CD4-positive, CD25-positive, alpha-beta regulatory T cell (primary cell): ENCODE results near the gene ARHGEF1. TPM values are rescaled to one million over a fixed set of nuclear protein-coding genes. Genes with fewer than 3 reads are reported as not detected.
A peak's percentile ranks its signal among the peaks of the same experiment; 100 is the strongest.

Experiments
- ATAC-seq, 2 donors: fragments of 150-1000 bp; cut with Tn5 transposase; one replicate each; pipeline ENCODE4 v1.10.0; 2021; ENCODE audit warnings: low read depth in 2 of 2, moderate number of reproducible peaks in 2 of 2, moderate library complexity in 1 of 2
- DNase-seq, 3 donors: peaks; one replicate each; pipeline versions ENCODE4 v3.0.0 to v3.0.0-alpha.2; 2012 to 2022; ENCODE audit warnings: mixed read lengths in 1 of 3
- H3K27ac ChIP-seq: one replicate; pipeline ENCODE4 v1.7.0; 2013; ENCODE audit warnings: mild to moderate bottlenecking, low read length; ENCODE audit not compliant: insufficient read depth, poor library complexity, severe bottlenecking
- H3K27me3 ChIP-seq: one replicate; pipeline ENCODE4 v1.7.0; 2013; ENCODE audit warnings: low read length; ENCODE audit not compliant: control insufficient read depth, insufficient read depth
- H3K36me3 ChIP-seq: one replicate; pipeline ENCODE4 v1.7.0; 2013; ENCODE audit warnings: mild to moderate bottlenecking, low read length, moderate library complexity; ENCODE audit not compliant: control insufficient read depth, insufficient read depth
- H3K4me1 ChIP-seq: 2 replicates; pipeline ENCODE4 v1.7.0; 2013; ENCODE audit warnings: mild to moderate bottlenecking, low read length; ENCODE audit not compliant: insufficient read depth, control insufficient read depth, poor library complexity, severe bottlenecking
- H3K4me3 ChIP-seq: one replicate; pipeline ENCODE4 v1.7.0; 2013; ENCODE audit warnings: low read depth, mild to moderate bottlenecking, low read length, moderate library complexity
- H3K9me3 ChIP-seq, 2 experiments: 1 replicate in 1 of 2; 2 replicates in 1 of 2; pipeline ENCODE4 v1.7.0; 2013; ENCODE audit warnings: low read length in 2 of 2, mild to moderate bottlenecking in 1 of 2, moderate library complexity in 1 of 2; ENCODE audit not compliant: control insufficient read depth in 2 of 2
- H3K27ac Mint-ChIP-seq, 3 donors: one replicate each; pipeline ENCODE4 v1.8.0; 2020 to 2022; ENCODE audit warnings: mild to moderate bottlenecking in 3 of 3, mixed read lengths in 3 of 3, moderate library complexity in 2 of 3
- H3K27me3 Mint-ChIP-seq: one replicate; pipeline ENCODE4 v1.8.0; 2022; ENCODE audit warnings: mild to moderate bottlenecking, mixed read lengths
- H3K36me3 Mint-ChIP-seq: one replicate; pipeline ENCODE4 v1.8.0; 2020; ENCODE audit warnings: mixed read lengths
- H3K4me1 Mint-ChIP-seq, 4 donors: one replicate each; pipeline ENCODE4 v1.8.0; 2020 to 2022; ENCODE audit warnings: mixed read lengths in 4 of 4, mild to moderate bottlenecking in 1 of 4
- H3K4me3 Mint-ChIP-seq, 4 donors: one replicate each; pipeline ENCODE4 v1.8.0; 2020 to 2022; ENCODE audit warnings: mild to moderate bottlenecking in 4 of 4, mixed read lengths in 4 of 4, moderate library complexity in 3 of 4
- H3K9me3 Mint-ChIP-seq, 7 donors: one replicate each; pipeline ENCODE4 v1.8.0; 2020 to 2022; ENCODE audit warnings: mixed read lengths in 7 of 7, mild to moderate bottlenecking in 3 of 7, moderate library complexity in 2 of 7
- polyA plus RNA-seq, 4 donors: library from polyadenylated mRNA; unstranded; fragments of 300-500 nt; fragmentation: Illumina TruSeq; gene quantifications; one replicate each; pipeline ENCODE4 v1.2.3, GENCODE V29; 2021
- total RNA-seq: library from RNA; stranded (reverse); gene quantifications from one replicate; pipeline ENCODE4 v1.2.3, GENCODE V29; 2022

The ARHGEF1 gene
- total and polyA plus RNA-seq, 5 donors from 2014 or later: 162 to 1,312 (median 183) TPM

DNA sequence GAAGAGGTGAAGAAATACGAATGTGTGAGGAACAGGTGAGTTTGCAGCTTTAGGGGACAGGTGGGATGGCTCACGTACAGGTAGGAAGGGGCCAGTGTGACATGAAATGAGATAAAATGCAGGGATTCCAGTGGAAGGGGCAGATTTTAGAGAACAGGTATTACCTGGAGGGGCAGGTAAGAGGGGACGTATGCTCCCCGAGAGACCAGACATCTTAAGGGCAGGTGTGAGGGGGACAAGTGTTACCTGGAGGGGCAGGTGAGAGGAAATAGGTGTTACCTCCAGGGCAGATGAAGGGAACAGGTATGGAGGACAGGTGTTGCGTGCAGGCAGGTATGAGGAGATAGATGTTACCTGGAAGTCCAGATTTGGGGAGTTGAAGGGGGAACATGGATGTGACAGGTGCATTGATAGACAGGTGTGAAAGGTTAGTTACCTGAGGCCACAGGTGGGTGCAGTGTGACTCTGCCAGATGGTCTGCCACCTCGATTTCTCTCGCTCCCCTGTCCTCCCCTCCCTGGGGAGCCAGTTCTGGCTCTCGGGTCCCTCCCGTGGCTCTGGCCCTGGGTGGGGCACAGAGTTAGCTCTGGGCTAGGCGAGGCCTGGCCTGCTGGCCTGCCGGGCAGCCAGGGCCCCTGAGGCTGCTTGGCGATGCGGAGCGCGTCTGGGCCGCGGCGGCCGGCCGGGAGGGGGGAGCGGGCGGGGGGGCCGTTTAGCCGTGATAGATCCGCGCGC is 43.2 kb downstream of the ARHGEF1 start:
- Mint-ChIP-seq H3K4me3 (no peak overlapping the region), H3K4me1 (peaks cover 0 to 42% (median 22%) of the 10 kb centered on the region in 4 donors), H3K9me3 (peaks cover 0 to 6% (median 0%) of the 10 kb centered on the region in 7 donors), H3K36me3 (no peaks in the 10 kb centered on the region), H3K27me3 (peaks cover 19% of the 10 kb centered on the region), H3K27ac (no peak overlapping the region)
- H3K4me3 ChIP-seq: no peak overlapping the region
- peaks cover 4% of the 10 kb centered on the region for H3K27me3 ChIP-seq
- no peak overlapping the region for H3K27ac ChIP-seq
- ATAC-seq (no peak), DNase-seq (no peak)
- no peaks in the 10 kb centered on the region for H3K36me3 ChIP-seq
- H3K4me1 ChIP-seq: peaks cover 28% of the 10 kb centered on the region
- H3K9me3 ChIP-seq: no peaks in the 10 kb centered on the region

DNA sequence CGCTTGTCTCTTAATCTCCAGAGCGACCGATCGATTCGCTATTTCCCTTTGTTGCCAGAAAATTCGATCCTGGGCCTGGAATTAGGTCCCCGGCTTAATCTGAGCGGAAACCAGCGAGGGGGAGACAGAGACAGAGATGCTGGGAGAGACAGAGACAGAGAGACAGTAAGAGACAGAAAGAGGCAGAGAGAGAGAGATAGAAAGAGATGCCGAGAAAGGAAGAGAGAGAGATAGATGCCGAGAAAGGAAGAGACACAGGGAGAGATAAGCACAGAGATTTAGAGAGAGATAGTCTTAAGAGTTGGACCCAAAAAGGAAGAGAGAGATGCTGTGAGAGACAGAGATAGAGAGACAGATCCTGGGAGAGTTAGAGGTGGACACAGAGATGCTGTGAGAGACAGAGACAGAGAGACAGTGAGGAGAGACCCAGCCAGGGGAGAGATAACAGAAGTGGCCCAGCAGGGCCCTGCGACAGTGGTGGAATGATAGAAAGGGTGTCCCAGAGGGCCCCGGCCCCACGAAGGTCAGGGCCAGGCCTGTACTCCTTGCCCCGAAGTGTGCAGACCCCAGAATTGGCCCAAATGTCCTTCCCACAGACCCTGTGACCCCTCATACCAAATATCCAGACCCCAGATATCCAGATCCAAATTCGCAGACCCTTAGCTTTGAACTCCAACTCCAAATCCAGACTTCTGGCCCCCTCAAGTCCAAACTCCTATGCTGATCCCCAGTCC is 43.9 kb downstream of the ARHGEF1 start:
- ATAC-seq: no peak
- no peaks in the 10 kb centered on the region for H3K9me3 ChIP-seq
- H3K36me3 Mint-ChIP-seq: no peaks in the 10 kb centered on the region

DNA sequence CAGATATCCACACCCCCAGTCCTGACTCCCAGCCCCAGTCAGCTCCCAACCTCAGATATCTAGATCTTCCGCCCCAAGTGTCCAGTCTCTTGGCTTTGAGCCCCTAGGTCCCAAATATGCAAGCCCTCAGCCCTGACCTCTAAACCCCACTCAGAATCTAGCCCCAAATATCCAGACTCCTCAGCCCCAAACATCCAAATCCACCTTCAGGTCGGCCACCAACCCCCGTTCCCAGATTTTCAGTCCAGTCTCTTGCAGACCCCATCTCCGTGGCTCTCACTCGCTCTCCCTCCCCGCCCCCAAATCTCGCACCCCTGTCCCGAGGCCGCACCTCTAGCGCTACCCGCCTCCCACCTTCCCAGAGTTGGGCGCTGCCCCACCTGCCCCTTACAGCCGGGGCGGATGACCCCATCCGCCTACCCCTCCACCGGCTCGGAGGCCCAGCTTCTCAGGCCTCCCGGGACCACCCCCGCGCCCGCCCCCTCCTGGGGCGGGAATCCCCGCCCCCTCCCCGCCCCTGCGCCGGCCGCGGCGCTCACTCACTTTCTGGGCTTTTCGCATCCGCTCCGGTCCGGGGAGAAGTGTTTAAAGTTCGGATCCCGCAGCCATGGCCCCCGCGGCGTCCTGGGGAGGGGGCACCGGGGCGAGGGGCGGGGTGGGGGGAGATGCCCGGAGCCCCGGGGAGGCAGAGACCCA is 44.7 kb downstream of the ARHGEF1 start:
- no peaks in the 10 kb centered on the region for H3K36me3 Mint-ChIP-seq
- Histone ChIP-seq H3K4me3 (peak overlapping the region; percentile 64), H3K36me3 (no peaks in the 10 kb centered on the region), H3K9me3 (no peaks in the 10 kb centered on the region), H3K4me1 (peaks cover 28% of the 10 kb centered on the region), H3K27me3 (peaks cover 4% of the 10 kb centered on the region), H3K27ac (peak overlapping the region; percentile 49)
- peak overlapping the region in 3 of 4 donors; percentile 69 to 94 (median 85) for H3K4me3 Mint-ChIP-seq
- DNase-seq (peak in 1 of 3 donors; percentile 38), ATAC-seq (no peak)
- peaks cover 13% of the 10 kb centered on the region for H3K27me3 Mint-ChIP-seq
- peaks cover 0 to 38% (median 22%) of the 10 kb centered on the region in 4 donors for H3K4me1 Mint-ChIP-seq
- H3K27ac Mint-ChIP-seq: no peak overlapping the region
- peaks cover 0 to 6% (median 0%) of the 10 kb centered on the region in 7 donors for H3K9me3 Mint-ChIP-seq

More for the DNA sequence above, 43.9 kb downstream of the ARHGEF1 start:
- Mint-ChIP-seq H3K9me3 (peaks cover 0 to 6% (median 0%) of the 10 kb centered on the region in 7 donors), H3K4me3 (no peak overlapping the region), H3K27me3 (peaks cover 18% of the 10 kb centered on the region), H3K27ac (no peak overlapping the region), H3K4me1 (peaks cover 0 to 42% (median 23%) of the 10 kb centered on the region in 4 donors)
- no peak overlapping the region for H3K4me3 ChIP-seq
- H3K27ac ChIP-seq: no peak overlapping the region
- peaks cover 4% of the 10 kb centered on the region for H3K27me3 ChIP-seq
- peaks cover 28% of the 10 kb centered on the region for H3K4me1 ChIP-seq
- H3K36me3 ChIP-seq: no peaks in the 10 kb centered on the region
- DNase-seq: no peak

DNA sequence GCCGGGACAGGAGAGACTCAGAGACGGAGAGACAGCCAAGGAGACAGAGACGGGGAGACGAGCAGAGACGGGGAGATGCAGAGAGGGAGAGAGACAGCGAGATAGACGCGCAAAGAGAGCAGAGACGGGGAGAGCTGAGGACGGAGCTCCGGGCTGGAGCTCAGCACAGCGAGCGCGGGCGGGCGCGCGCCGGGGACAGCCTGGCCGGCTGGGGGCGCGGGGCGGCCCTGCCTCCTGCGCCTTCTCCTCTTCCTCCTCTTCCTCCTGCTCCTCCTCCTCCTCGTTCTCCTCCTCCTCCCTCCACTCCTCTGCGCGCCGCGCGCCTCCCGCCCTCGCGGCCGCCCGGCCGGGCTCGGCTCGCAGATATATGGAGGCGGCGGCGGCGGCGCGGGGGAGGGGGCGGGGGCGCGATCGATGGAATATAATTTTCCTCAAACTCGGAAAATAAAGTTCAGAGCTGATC is 45.3 kb downstream of the ARHGEF1 start, which contains the start of gene ERFL:
ERFL (minus strand) TSS at position 229 of the 463 bp plus-strand sequence. CDS start 15,530 bp downstream, outside the sequence.
- H3K27me3 Mint-ChIP-seq: peaks cover 11% of the 10 kb centered on the region
- H3K36me3 Mint-ChIP-seq: no peaks in the 10 kb centered on the region
- peak within 1 kb of the TSS; percentile 89 for H3K4me3 ChIP-seq
- H3K4me3 Mint-ChIP-seq: peak within 1 kb of the TSS in 3 of 4 donors; percentile 69 to 97 (median 94)
- peaks cover 28% of the 10 kb centered on the region for H3K4me1 ChIP-seq
- peaks cover 0 to 40% (median 20%) of the 10 kb centered on the region in 4 donors for H3K4me1 Mint-ChIP-seq
- DNase-seq (no peak), ATAC-seq (peak; percentile 22)
- peaks cover 4% of the 10 kb centered on the region for H3K27me3 ChIP-seq
- H3K36me3 ChIP-seq: no peaks in the 10 kb centered on the region
- peaks cover 0 to 3% (median 0%) of the 10 kb centered on the region in 7 donors for H3K9me3 Mint-ChIP-seq
- no peaks in the 10 kb centered on the region for H3K9me3 ChIP-seq
- peak within 1 kb of the TSS; percentile 84 to 98 (median 90) for H3K27ac Mint-ChIP-seq
- H3K27ac ChIP-seq: peak within 1 kb of the TSS; percentile 49

DNA sequence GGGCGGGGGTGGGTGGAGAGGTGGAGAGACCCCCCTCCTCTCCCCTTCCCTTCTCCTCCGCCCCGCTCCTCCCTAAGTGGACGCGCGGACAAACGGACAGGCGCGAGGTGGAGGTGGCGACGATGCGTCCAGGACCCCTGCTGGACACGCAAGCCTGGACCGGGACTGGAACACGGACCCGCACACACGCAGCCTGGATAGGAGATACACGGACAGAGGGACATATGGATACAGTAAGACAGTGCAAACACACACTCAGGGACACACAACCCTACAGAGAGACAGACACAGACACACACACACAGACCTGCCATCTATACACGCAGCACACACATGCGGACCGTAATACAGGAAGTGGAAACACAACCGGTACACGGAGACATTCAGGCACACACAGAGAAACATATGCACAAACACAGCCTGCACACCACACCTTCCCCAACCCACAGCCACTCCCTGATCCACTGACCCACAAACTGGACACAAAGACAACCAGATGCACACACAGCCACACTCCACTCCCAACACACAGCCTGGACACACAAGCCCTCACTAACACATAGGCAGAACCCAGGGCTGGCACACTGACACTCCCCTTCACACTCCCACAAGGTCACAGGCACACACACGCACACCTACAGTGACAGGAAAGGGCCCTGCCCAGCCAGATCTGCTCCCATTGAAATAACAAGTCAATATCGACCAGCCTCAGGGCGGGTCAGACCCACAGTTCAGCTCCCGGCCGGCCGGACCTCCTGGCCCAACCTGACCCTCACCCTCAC is 46.0 kb downstream of the ARHGEF1 start:
- Histone ChIP-seq H3K36me3 (no peaks in the 10 kb centered on the region), H3K4me3 (peak overlapping the region; percentile 89), H3K27me3 (peaks cover 4% of the 10 kb centered on the region), H3K9me3 (no peaks in the 10 kb centered on the region), H3K4me1 (peaks cover 28% of the 10 kb centered on the region), H3K27ac (peak overlapping the region; percentile 49)
- H3K27ac Mint-ChIP-seq: peak overlapping the region; percentile 84 to 98 (median 90)
- ATAC-seq (peak; percentile 72 to 73), DNase-seq (peak in 2 of 3 donors; percentile 58 to 81)
- peaks cover 7% of the 10 kb centered on the region for H3K27me3 Mint-ChIP-seq
- H3K9me3 Mint-ChIP-seq: peaks cover 0 to 2% (median 0%) of the 10 kb centered on the region in 7 donors
- H3K4me1 Mint-ChIP-seq: peaks cover 0 to 44% (median 20%) of the 10 kb centered on the region in 4 donors
- peak overlapping the region in 3 of 4 donors; percentile 34 to 97 (median 94) for H3K4me3 Mint-ChIP-seq
- H3K36me3 Mint-ChIP-seq: no peaks in the 10 kb centered on the region

DNA sequence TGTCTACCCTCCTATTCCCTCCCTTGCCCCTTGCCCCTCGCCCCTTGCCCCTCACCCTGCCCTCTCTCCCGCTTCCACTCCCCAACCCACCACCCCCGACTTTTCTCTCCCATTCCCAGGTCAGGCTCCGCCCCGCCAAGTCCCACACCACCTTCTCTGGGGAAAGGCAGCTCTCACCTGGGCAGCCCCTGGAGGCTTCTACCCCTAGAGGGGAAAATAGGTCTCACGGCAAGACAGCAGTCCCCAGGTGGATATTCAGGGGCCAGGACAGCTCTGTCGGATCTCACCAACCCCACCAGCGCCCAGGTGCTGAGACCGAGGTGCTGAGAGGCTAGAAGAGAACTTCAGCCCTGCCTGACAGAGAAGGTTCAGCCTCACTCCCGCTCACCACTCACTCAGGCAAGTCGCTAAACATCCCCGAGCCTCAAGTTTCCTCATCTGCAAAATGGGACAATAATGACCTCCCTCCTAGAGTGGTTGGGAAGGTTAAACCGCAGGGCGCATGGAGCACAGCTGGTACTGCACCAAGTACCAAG is 46.6 kb downstream of the ARHGEF1 start:
- Histone ChIP-seq H3K9me3 (no peaks in the 10 kb centered on the region), H3K27me3 (peaks cover 4% of the 10 kb centered on the region), H3K36me3 (no peaks in the 10 kb centered on the region), H3K4me3 (no peak overlapping the region), H3K27ac (peak overlapping the region; percentile 49), H3K4me1 (peaks cover 32% of the 10 kb centered on the region)
- Mint-ChIP-seq H3K27me3 (peaks cover 7% of the 10 kb centered on the region), H3K4me1 (peaks cover 0 to 49% (median 24%) of the 10 kb centered on the region in 4 donors), H3K36me3 (no peaks in the 10 kb centered on the region), H3K9me3 (peaks cover 0 to 2% (median 0%) of the 10 kb centered on the region in 7 donors), H3K27ac (peak overlapping the region; percentile 39 to 92 (median 90)), H3K4me3 (peak overlapping the region; percentile 65 to 97 (median 90))
- no peak for DNase-seq
- no peak for ATAC-seq
